Left lung (tissue), 10 donors: Measurements from ENCODE around the gene RTEL1. TPM values are rescaled to one million over a fixed set of nuclear protein-coding genes. Genes with fewer than 3 reads are reported as not detected.
A peak's percentile ranks its signal among the peaks of the same experiment; 100 is the strongest.
"Not testable (repeated sequence)": the region's sequence is repeated elsewhere in the genome, so short reads cannot be mapped to it uniquely, and the experiment has no call there.

ENCODE experiments used
- ATAC-seq: fragments of 200-7000 bp; cut with Tn5 transposase; one replicate; pipeline ENCODE4 v1.9.1; 2020; ENCODE audit warnings: moderate library complexity
- DNase-seq, 4 donors: peaks; one replicate each; pipeline ENCODE4 v3.0.0-alpha.2; 2013 to 2020
- H3K27ac ChIP-seq, 2 donors: fragments of 200-600 bp; sonication (generic) in 1 of 2; one replicate each; pipeline versions ENCODE4 v1.5.0 to v1.8.0; 2020 to 2021
- H3K27me3 ChIP-seq, 2 donors: fragments of 200-600 bp; sonication (generic) in 1 of 2; one replicate each; pipeline versions ENCODE4 v1.5.0 to v1.8.0; 2020 to 2021
- H3K36me3 ChIP-seq, 2 donors: fragments of 200-600 bp; sonication (generic) in 1 of 2; one replicate each; pipeline versions ENCODE4 v1.5.0 to v1.8.0; 2020 to 2021
- H3K4me1 ChIP-seq, 2 donors: fragments of 200-600 bp; one replicate each; pipeline ENCODE4 v1.8.0; 2021
- H3K4me3 ChIP-seq, 2 donors: fragments of 200-600 bp; sonication (generic) in 1 of 2; one replicate each; pipeline versions ENCODE4 v1.5.0 to v1.8.0; 2020 to 2021; ENCODE audit warnings: mild to moderate bottlenecking in 1 of 2
- H3K9me3 ChIP-seq, 2 donors: fragments of 200-600 bp; sonication (generic) in 1 of 2; one replicate each; pipeline versions ENCODE4 v1.5.0 to v1.8.0; 2020 to 2021
- intact Hi-C, 2 donors: fragments of 100-400 bp; cut with DNase I; formaldehyde crosslinking; loops; one replicate each; pipeline versions ENCODE4 v1.11.2 to v1.14.2; 2022
- polyA plus RNA-seq, 6 donors: library from polyadenylated mRNA; unstranded; fragments of 120-200 nt; gene quantifications; one replicate each; pipeline ENCODE4 v1.2.1, GENCODE V29; 2013; ENCODE audit not compliant: insufficient read length in 6 of 6
- total RNA-seq, 2 donors: library from RNA; stranded (reverse); fragmentation: NEBNext Ultra II Directional; extraction: Animal tissue kit (Norgen Biotek cat#: 25700); gene quantifications; one replicate each; pipeline ENCODE4 v1.2.1, GENCODE V29; 2021
- TF ChIP-seq, protein P1 (sequence below), 2 donors: fragments of 200-600 bp; sonication (generic) in 1 of 2; IDR thresholded peaks; one replicate each; pipeline versions ENCODE4 v1.5.0 to v1.8.0; 2021; ENCODE audit warnings: antibody characterized with exemption in 2 of 2
- donor health status: DM: no; HTN: yes; CAD: no.
- donor health status: DM: no; HTN: no; CAD: no.

Gene RTEL1
- total and polyA plus RNA-seq, 8 donors, result 19.6 to 38.8 (median 22.4) TPM

- intact Hi-C loops, result no loop called here
These were observed 6.2 kb downstream of the RTEL1 start for GRCh38 chr20:63664143-63664851.

DNA sequence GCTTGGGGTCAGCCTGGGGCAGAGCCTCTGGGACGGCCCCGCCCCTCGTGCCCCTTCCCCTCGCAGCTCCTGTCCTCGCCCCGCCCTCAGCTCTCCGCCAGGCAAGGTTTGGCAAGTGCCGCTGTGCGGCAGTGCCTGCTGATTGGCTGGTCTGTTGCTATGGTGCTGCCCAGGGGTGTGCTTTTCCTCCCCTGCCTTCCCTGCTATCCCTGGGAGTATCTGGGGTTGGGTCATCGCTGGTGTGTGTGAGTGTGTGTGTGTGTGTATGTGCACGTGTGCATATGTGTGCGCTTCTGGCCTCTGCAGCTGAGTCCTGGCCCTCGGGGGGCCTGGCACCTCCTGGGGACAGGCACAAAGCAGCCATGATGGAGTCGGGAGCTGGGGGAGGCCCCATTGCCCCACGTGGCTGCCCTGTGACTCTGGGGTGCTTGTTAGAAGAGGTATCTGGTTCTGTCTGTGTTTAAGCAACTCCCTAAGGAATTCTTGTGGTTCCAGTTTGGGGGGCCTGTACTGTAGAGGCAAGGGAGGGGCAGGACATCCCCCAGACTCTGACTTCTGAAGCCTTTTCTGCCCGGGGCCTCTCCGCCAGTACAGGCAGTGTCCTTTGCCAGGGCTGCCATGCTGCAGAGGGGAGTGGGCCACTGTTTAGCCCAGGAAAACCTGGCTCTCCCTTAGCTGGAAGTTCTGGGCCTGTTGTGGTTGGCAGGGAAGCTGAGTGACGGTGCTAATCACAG lies 6.9 kb downstream of the RTEL1 start:
- Histone ChIP-seq H3K4me1 (peaks cover 0 to 3% of the 10 kb centered on the region in 2 donors), H3K27ac (no peak overlapping the region), H3K4me3 (no peak overlapping the region), H3K9me3 (no peaks in the 10 kb centered on the region), H3K27me3 (no peaks in the 10 kb centered on the region), H3K36me3 (peaks cover 0 to 85% of the 10 kb centered on the region in 2 donors)
- intact Hi-C loops, result no loop called here
- ATAC-seq (no peak), DNase-seq (peak in 1 of 4 donors; percentile 75)
- TF ChIP-seq, protein P1, sequence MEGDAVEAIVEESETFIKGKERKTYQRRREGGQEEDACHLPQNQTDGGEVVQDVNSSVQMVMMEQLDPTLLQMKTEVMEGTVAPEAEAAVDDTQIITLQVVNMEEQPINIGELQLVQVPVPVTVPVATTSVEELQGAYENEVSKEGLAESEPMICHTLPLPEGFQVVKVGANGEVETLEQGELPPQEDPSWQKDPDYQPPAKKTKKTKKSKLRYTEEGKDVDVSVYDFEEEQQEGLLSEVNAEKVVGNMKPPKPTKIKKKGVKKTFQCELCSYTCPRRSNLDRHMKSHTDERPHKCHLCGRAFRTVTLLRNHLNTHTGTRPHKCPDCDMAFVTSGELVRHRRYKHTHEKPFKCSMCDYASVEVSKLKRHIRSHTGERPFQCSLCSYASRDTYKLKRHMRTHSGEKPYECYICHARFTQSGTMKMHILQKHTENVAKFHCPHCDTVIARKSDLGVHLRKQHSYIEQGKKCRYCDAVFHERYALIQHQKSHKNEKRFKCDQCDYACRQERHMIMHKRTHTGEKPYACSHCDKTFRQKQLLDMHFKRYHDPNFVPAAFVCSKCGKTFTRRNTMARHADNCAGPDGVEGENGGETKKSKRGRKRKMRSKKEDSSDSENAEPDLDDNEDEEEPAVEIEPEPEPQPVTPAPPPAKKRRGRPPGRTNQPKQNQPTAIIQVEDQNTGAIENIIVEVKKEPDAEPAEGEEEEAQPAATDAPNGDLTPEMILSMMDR (IDR thresholded peaks at IDR 0.05), result no peak

More at GRCh38 chr20:63664143-63664851, 6.2 kb downstream of the RTEL1 start:
- ATAC-seq (no peak), DNase-seq (peak in 1 of 4 donors; percentile 71)
- no peak overlapping the region for H3K27ac ChIP-seq
- no peaks in the 10 kb centered on the region for H3K27me3 ChIP-seq
- no peaks in the 10 kb centered on the region for H3K9me3 ChIP-seq
- peaks cover 3 to 11% of the 10 kb centered on the region in 2 donors for H3K4me1 ChIP-seq
- peaks cover 0 to 84% of the 10 kb centered on the region in 2 donors for H3K36me3 ChIP-seq
- no peak overlapping the region for H3K4me3 ChIP-seq
- TF ChIP-seq, protein P1 (IDR thresholded peaks at IDR 0.05), result no peak

DNA sequence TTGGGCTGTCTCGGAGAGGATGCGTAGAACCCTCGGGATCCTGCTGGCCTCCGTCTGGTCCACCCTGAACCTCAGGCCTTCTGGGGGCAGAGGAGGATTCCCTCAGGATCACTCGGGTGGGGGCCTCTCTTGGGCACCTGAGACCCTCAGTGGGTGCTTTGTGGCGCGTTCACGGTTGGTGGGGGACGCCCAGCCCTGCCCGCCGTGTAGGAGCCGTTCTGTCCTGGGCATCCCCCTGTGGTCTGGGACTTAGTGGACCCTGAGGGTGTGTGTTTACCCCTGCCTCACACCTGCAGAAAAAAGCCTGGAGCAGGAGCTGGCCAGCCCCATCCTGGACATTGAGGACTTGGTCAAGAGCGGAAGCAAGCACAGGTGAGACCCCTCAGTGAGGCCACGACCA lies 7.6 kb downstream of the RTEL1 start:
- no peak for DNase-seq
- H3K36me3 ChIP-seq, result peaks cover 0 to 83% of the 10 kb centered on the region in 2 donors
- no peaks in the 10 kb centered on the region for H3K9me3 ChIP-seq
- TF ChIP-seq, protein P1 (IDR thresholded peaks at IDR 0.05), result no peak
- intact Hi-C loops, result no loop called here
- H3K4me3 ChIP-seq, result no peak overlapping the region
- no peaks in the 10 kb centered on the region for H3K27me3 ChIP-seq
- no peak overlapping the region for H3K27ac ChIP-seq
- H3K4me1 ChIP-seq, result no peaks in the 10 kb centered on the region
- ATAC-seq, result no peak

- TF ChIP-seq, protein P1 (IDR thresholded peaks at IDR 0.05), result no peak
- no peaks in the 10 kb centered on the region for H3K9me3 ChIP-seq
- H3K27ac ChIP-seq, result no peak overlapping the region
- peaks cover 0 to 74% of the 10 kb centered on the region in 2 donors for H3K36me3 ChIP-seq
- H3K4me3 ChIP-seq, result no peak overlapping the region
- DNase-seq (peak in 1 of 4 donors; percentile 44), ATAC-seq (no peak)
- no peaks in the 10 kb centered on the region for H3K27me3 ChIP-seq
- no peaks in the 10 kb centered on the region for H3K4me1 ChIP-seq
- intact Hi-C loops, result no loop called here
These were observed 9.7 kb downstream of the RTEL1 start for GRCh38 chr20:63667858-63668257.

- ATAC-seq (no peak), DNase-seq (peak in 1 of 4 donors; percentile 63)
- no peak overlapping the region for H3K4me3 ChIP-seq
- intact Hi-C loops, result no loop called here
- H3K27me3 ChIP-seq, result no peaks in the 10 kb centered on the region
- no peak overlapping the region for H3K27ac ChIP-seq
- H3K36me3 ChIP-seq, result peaks cover 0 to 74% of the 10 kb centered on the region in 2 donors
- no peaks in the 10 kb centered on the region for H3K4me1 ChIP-seq
- TF ChIP-seq, protein P1 (IDR thresholded peaks at IDR 0.05), result no peak
- no peaks in the 10 kb centered on the region for H3K9me3 ChIP-seq
These were observed 10.2 kb downstream of the RTEL1 start for GRCh38 chr20:63668351-63668750.

DNA sequence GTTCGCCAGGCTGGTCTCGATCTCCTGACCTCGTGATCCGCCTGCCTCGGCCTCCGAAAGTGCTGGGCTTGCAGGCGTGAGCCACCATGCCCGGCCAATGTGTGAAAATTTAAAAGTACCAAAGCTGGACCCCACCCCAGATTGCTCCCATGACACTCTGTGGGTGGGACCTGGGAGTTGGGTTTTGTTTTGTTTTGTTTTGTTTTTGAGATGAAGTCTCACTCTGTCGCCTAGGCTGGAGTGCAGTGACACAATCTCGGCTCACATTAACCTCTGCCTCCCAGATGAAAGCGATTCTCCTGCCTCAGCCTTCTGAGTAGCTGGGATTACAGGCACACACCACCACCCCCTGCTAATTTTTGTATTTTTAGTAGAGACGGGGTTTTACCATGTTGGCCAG lies 13.6 kb downstream of the RTEL1 start:
- H3K4me3 ChIP-seq, H3K27me3 ChIP-seq, DNase-seq, H3K9me3 ChIP-seq, H3K27ac ChIP-seq, intact Hi-C loops, H3K4me1 ChIP-seq, ATAC-seq: not testable (repeated sequence)
- peaks cover 0 to 77% of the 10 kb centered on the region in 2 donors for H3K36me3 ChIP-seq
